ENCODE data around the gene VTI1A. TPM values are rescaled to one million over a fixed set of nuclear protein-coding genes. Genes with fewer than 3 reads are reported as not detected.

Gene VTI1A
- total and polyA plus RNA-seq, 3 donors from 2014 or later, result 25.5 to 85.9 (median 63.4) TPM

DNA sequence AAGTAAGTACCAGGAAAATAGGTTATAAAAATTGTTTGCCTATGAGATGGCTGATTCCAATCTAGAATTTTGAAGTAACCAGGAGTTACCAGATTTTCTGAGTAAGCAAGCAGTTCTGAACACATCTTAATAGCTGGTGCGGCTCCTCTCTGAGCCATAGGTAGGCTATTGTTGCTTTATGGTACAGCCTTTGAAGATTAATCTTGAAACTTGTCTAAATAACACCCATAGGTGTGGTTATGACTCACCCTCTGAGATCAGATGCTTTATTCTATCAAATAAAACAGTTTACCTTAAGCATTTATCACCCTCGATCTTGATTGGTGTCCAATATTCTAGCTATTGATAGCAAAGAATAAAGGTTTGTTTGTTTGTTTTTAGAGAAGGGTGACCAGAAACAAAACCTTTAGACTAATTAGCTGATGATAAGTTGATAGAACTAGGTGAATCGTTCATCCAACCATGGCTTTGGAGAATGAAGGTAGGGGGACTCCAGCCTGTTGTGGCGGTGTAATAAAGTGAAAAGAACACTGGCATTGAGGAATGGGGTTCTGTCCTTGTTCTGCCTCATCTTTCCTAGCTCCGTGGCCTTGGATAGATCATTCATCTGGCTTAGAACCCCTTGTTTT, 72.2 kb downstream of the VTI1A start:
- intact Hi-C loops (cut with DNase I; ENCODE audit: low total_unique reads), result no loop called here
- no peak for DNase-seq
- H3K27me3 ChIP-seq, result no peaks in the 10 kb centered on the region
- H3K36me3 ChIP-seq (ENCODE audit: low read depth, missing control alignments), result no peaks in the 10 kb centered on the region
- no peaks in the 10 kb centered on the region for H3K4me1 ChIP-seq
- TF ChIP-seq, protein P1, sequence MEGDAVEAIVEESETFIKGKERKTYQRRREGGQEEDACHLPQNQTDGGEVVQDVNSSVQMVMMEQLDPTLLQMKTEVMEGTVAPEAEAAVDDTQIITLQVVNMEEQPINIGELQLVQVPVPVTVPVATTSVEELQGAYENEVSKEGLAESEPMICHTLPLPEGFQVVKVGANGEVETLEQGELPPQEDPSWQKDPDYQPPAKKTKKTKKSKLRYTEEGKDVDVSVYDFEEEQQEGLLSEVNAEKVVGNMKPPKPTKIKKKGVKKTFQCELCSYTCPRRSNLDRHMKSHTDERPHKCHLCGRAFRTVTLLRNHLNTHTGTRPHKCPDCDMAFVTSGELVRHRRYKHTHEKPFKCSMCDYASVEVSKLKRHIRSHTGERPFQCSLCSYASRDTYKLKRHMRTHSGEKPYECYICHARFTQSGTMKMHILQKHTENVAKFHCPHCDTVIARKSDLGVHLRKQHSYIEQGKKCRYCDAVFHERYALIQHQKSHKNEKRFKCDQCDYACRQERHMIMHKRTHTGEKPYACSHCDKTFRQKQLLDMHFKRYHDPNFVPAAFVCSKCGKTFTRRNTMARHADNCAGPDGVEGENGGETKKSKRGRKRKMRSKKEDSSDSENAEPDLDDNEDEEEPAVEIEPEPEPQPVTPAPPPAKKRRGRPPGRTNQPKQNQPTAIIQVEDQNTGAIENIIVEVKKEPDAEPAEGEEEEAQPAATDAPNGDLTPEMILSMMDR (IDR thresholded peaks at IDR 0.05), result no peak
- TF ChIP-seq POLR2A (IDR thresholded peaks at IDR 0.05), result no peak
- H3K9me3 ChIP-seq, result no peaks in the 10 kb centered on the region
- 94 to 95% methylated on average over 5 of the region's 5 CpGs for WGBS, 2 donors
- H3K27ac ChIP-seq, result no peak overlapping the region
- H3K4me3 ChIP-seq, result no peak overlapping the region

DNA sequence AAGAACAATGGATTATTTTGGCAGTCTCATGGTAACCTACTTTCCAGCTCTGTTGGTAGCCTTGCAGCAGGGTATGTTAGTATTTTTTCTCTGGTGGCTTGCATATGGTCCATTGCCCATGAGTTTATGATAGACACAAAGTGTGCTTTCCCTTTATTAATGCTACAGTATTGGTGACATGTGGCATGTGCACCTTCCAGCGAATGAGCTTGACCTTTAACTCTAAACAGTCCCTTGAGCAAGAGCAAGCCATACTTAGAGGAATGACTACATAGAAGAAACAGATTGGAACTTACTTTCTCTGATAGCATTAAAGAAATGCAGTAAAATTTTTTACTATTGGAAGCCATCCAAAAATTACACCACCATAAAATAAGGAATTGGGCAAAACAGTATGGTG, 73.9 kb downstream of the VTI1A start:
- 73 to 85% methylated on average over 1 of the region's 1 CpG for WGBS, 2 donors
- Histone ChIP-seq H3K27me3 (no peaks in the 10 kb centered on the region), H3K4me1 (no peaks in the 10 kb centered on the region), H3K9me3 (no peaks in the 10 kb centered on the region), H3K36me3 (ENCODE audit: low read depth, missing control alignments) (no peaks in the 10 kb centered on the region), H3K27ac (no peak overlapping the region), H3K4me3 (no peak overlapping the region)
- no peak for TF ChIP-seq POLR2A (IDR thresholded peaks at IDR 0.05)
- TF ChIP-seq, protein P1 (IDR thresholded peaks at IDR 0.05), result no peak
- DNase-seq, result no peak
- intact Hi-C loops (cut with DNase I; ENCODE audit: low total_unique reads), result no loop called here

DNA sequence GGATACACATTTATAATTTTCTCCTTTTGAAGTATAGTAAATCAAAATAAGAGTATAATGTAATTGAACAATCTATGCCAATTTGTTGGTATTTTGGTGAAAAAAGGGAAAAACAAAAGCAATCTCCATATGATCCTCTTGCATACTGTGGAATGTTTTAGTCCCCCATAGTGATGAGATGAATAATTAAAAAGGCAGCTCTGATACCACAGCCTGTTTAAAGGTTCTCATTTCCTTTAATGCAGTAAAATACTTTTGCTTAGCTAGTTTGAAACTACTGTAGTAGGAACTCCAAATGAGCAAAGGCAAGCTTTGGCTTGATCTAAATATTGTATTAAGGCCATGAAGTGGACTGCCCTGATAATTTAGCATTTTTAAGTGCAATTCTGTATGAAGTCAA, 77.6 kb downstream of the VTI1A start:
- no peak for TF ChIP-seq POLR2A (IDR thresholded peaks at IDR 0.05)
- TF ChIP-seq, protein P1 (IDR thresholded peaks at IDR 0.05), result no peak
- no peaks in the 10 kb centered on the region for H3K27me3 ChIP-seq
- H3K4me1 ChIP-seq, result no peaks in the 10 kb centered on the region
- H3K9me3 ChIP-seq, result no peaks in the 10 kb centered on the region
- no peak for DNase-seq
- intact Hi-C loops (cut with DNase I; ENCODE audit: low total_unique reads), result no loop called here
- H3K27ac ChIP-seq, result no peak overlapping the region
- no peak overlapping the region for H3K4me3 ChIP-seq
- H3K36me3 ChIP-seq (ENCODE audit: low read depth, missing control alignments), result no peaks in the 10 kb centered on the region

DNA sequence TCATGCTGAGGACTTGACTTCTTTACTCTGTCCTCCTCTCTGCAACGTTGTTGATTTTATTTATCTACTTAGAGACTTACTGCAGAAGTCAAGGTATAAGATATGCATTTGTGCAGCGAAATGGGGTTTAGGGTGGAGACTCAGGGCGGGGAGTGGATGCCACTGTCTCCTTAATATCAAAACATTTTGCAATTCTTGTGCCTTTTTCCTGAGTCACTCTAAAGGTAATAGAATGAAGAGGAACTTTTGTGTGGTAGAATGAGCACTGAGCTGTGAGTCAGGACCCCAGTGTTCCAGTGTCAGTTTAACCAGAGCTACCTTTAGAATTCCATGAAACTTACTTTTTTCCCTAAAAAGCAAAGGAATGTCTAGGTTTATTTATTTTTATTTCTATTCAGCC, 78.2 kb downstream of the VTI1A start:
- no peak overlapping the region for H3K27ac ChIP-seq
- H3K4me3 ChIP-seq, result no peak overlapping the region
- TF ChIP-seq, protein P1 (IDR thresholded peaks at IDR 0.05), result no peak
- TF ChIP-seq POLR2A (IDR thresholded peaks at IDR 0.05), result no peak
- no peaks in the 10 kb centered on the region for H3K9me3 ChIP-seq
- H3K36me3 ChIP-seq (ENCODE audit: low read depth, missing control alignments), result no peaks in the 10 kb centered on the region
- intact Hi-C loops (cut with DNase I; ENCODE audit: low total_unique reads), result no loop called here
- WGBS, 2 donors, result 84 to 85% methylated on average over 3 of the region's 3 CpGs
- no peaks in the 10 kb centered on the region for H3K4me1 ChIP-seq
- H3K27me3 ChIP-seq, result no peaks in the 10 kb centered on the region
- DNase-seq, result no peak

DNA sequence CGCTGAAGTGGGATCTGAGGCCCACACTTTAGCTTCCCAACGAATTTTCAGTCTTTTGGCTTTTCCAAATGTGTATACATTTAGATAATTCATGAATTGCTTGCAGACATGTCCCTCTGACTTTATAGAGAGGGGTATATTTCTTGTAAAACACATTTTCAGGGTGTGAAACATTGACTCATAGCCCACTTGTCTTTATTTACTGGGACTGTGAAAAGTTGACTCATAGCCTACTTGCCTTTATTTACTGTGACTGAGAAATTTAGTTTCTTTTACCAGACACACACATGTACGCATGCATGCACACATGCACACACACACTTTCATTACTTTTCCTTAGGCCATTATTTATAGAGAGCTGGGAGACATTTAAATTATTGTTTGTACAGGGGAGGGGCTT, 79.1 kb downstream of the VTI1A start:
- Histone ChIP-seq H3K9me3 (no peaks in the 10 kb centered on the region), H3K36me3 (ENCODE audit: low read depth, missing control alignments) (no peaks in the 10 kb centered on the region), H3K4me3 (no peak overlapping the region), H3K27ac (no peak overlapping the region), H3K27me3 (no peaks in the 10 kb centered on the region), H3K4me1 (no peaks in the 10 kb centered on the region)
- intact Hi-C loops (cut with DNase I; ENCODE audit: low total_unique reads), result no loop called here
- TF ChIP-seq, protein P1 (IDR thresholded peaks at IDR 0.05), result no peak
- TF ChIP-seq POLR2A (IDR thresholded peaks at IDR 0.05), result no peak
- WGBS, 2 donors, result 85 to 88% methylated on average over 3 of the region's 3 CpGs
- no peak for DNase-seq
